Testis (tissue), 3 donors: ENCODE measurements around the gene SYNE1. TPM values are rescaled to one million over a fixed set of nuclear protein-coding genes. Genes with fewer than 3 reads are reported as not detected.

ENCODE experiments used
- DNase-seq: peaks from one replicate; pipeline ENCODE4 v3.0.0-alpha.2; 2019
- H3K27ac ChIP-seq, 2 donors: fragments of 200-600 bp; sonication (generic); one replicate each; pipeline ENCODE4 v1.5.1; 2019
- H3K27me3 ChIP-seq: fragments of 200-600 bp; sonication (generic); one replicate; pipeline ENCODE4 v1.5.1; 2019
- H3K36me3 ChIP-seq: fragments of 200-600 bp; sonication (generic); one replicate; pipeline ENCODE4 v1.5.1; 2017; ENCODE audit warnings: low read depth; ENCODE audit errors: missing control alignments
- H3K4me1 ChIP-seq: fragments of 200-600 bp; sonication (generic); one replicate; pipeline ENCODE4 v1.5.1; 2019
- H3K4me3 ChIP-seq, 2 donors: fragments of 200-600 bp; sonication (generic); one replicate each; pipeline ENCODE4 v1.5.1; 2017 to 2019
- H3K9me3 ChIP-seq: fragments of 200-600 bp; sonication (generic); one replicate; pipeline ENCODE4 v1.5.1; 2017
- POLR2A ChIP-seq: fragments of 450-650 bp; IDR thresholded peaks from one replicate; pipeline ENCODE4 v1.6.1; 2017; ENCODE audit warnings: antibody characterized with exemption, mild to moderate bottlenecking, moderate library complexity
- WGBS, 2 donors: methylation state at CpG; one replicate each; pipeline ENCODE4 v1.1.5; 2018; 5-methylcytosine and 5-hydroxymethylcytosine counted together
- intact Hi-C: fragments of 100-400 bp; cut with DNase I; formaldehyde crosslinking; loops from one replicate; pipeline ENCODE4 v1.15.1; 2023; ENCODE audit warnings: low total_unique reads
- polyA plus RNA-seq: library from polyadenylated mRNA; stranded (reverse); fragments of 350-450 nt; fragmentation: Illumina TruSeq; extraction: RNeasy Lipid Tissue Mini Kit (QIAGEN cat#74804); gene quantifications from one replicate; pipeline ENCODE4 v1.2.3, GENCODE V29; 2014; ENCODE audit warnings: low read depth, low replicate concordance; ENCODE audit not compliant: insufficient read depth
- total RNA-seq, 2 donors: library from RNA; depleted of rRNA; stranded (reverse); fragments of >200 nt; gene quantifications; one replicate each; pipeline ENCODE4 v1.2.3, GENCODE V29; 2016
- TF ChIP-seq, protein P1 (sequence below), 3 experiments: fragments of 450-650 bp in 2 of 3; fragments of 200-600 bp in 1 of 3; sonication (generic) in 1 of 3; IDR thresholded peaks; one replicate each; pipeline ENCODE4 v1.5.1; 2016 to 2019; ENCODE audit warnings: antibody characterized with exemption in 3 of 3, mild to moderate bottlenecking in 2 of 3, moderate library complexity in 1 of 3

SYNE1 gene
- total and polyA plus RNA-seq, 3 donors from 2014 or later = 57.2 to 255 (median 228) TPM

DNA sequence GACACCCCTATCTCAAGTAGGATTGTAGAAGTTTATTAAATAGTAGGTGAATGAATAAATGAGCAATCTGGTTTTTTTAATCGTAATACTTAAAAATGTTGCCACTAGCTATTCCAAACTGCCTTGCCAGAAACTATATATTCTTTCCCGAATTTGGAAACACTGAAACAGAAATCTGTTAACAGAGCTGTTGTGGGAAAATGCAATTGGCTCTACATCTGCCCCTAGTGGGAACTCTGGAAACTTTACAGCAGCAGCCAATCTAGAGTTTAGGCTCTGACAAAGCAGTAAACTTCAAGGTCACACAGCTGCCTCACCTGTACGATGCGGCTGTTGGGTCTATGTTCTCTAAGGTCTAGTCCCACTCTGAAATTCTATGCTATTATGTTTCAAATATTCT, 41.7 kb downstream of the SYNE1 start:
- Histone ChIP-seq H3K36me3 (no peaks in the 10 kb centered on the region), H3K4me1 (peaks cover 26% of the 10 kb centered on the region), H3K27ac (no peak overlapping the region), H3K27me3 (no peaks in the 10 kb centered on the region), H3K4me3 (no peak overlapping the region), H3K9me3 (no peaks in the 10 kb centered on the region)
- intact Hi-C loops = no loop called here
- TF ChIP-seq, protein P1, sequence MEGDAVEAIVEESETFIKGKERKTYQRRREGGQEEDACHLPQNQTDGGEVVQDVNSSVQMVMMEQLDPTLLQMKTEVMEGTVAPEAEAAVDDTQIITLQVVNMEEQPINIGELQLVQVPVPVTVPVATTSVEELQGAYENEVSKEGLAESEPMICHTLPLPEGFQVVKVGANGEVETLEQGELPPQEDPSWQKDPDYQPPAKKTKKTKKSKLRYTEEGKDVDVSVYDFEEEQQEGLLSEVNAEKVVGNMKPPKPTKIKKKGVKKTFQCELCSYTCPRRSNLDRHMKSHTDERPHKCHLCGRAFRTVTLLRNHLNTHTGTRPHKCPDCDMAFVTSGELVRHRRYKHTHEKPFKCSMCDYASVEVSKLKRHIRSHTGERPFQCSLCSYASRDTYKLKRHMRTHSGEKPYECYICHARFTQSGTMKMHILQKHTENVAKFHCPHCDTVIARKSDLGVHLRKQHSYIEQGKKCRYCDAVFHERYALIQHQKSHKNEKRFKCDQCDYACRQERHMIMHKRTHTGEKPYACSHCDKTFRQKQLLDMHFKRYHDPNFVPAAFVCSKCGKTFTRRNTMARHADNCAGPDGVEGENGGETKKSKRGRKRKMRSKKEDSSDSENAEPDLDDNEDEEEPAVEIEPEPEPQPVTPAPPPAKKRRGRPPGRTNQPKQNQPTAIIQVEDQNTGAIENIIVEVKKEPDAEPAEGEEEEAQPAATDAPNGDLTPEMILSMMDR (IDR thresholded peaks at IDR 0.05) = peak; percentile 24 to 67 (median 58)
- TF ChIP-seq POLR2A = no peak
- WGBS, 2 donors = 27 to 43% methylated on average over 4 of the region's 4 CpGs
- DNase-seq = no peak

GRCh38 chr6:152594701-152595100, 42.5 kb downstream of the SYNE1 start:
- Histone ChIP-seq H3K27me3 (no peaks in the 10 kb centered on the region), H3K36me3 (no peaks in the 10 kb centered on the region), H3K4me3 (no peak overlapping the region), H3K4me1 (peaks cover 18% of the 10 kb centered on the region), H3K9me3 (no peaks in the 10 kb centered on the region), H3K27ac (no peak overlapping the region)
- WGBS, 2 donors = 76 to 88% methylated on average over 1 of the region's 1 CpG
- TF ChIP-seq, protein P1 (IDR thresholded peaks at IDR 0.05) = no peak
- TF ChIP-seq POLR2A = no peak
- DNase-seq = no peak
- intact Hi-C loops = no loop called here

- H3K27ac ChIP-seq = no peak overlapping the region
- H3K9me3 ChIP-seq = no peaks in the 10 kb centered on the region
- no peaks in the 10 kb centered on the region for H3K27me3 ChIP-seq
- DNase-seq = no peak
- intact Hi-C loops = no loop called here
- WGBS, 2 donors = 65 to 71% methylated on average over 1 of the region's 1 CpG
- H3K36me3 ChIP-seq = no peaks in the 10 kb centered on the region
- TF ChIP-seq, protein P1 (IDR thresholded peaks at IDR 0.05) = no peak
- TF ChIP-seq POLR2A = no peak
- H3K4me1 ChIP-seq = no peaks in the 10 kb centered on the region
- no peak overlapping the region for H3K4me3 ChIP-seq
Observed at GRCh38 chr6:152588456-152588855, 48.7 kb downstream of the SYNE1 start.

DNA sequence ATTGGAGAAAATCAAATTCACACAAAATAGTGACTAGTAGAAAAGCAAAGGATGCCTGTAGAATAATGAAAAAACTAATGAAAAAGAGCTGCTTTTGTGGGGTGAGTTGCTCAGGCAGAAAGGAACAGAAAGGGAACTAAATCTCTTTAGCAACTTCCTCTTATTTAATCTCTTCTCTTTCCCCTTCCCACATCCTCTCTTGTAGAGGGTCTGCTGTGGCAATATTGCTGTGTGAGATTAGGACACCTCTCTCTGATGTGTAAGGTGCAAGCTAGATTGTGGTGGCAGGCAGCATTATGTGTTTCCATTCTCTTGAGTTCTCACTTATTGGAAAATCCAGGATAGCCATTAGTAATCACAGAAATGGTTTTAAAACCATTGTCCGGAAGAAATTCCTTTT, 49.7 kb downstream of the SYNE1 start:
- no peaks in the 10 kb centered on the region for H3K36me3 ChIP-seq
- no peak for DNase-seq
- H3K27ac ChIP-seq = no peak overlapping the region
- intact Hi-C loops = no loop called here
- 84 to 95% methylated on average over 1 of the region's 1 CpG for WGBS, 2 donors
- no peaks in the 10 kb centered on the region for H3K4me1 ChIP-seq
- no peaks in the 10 kb centered on the region for H3K27me3 ChIP-seq
- no peaks in the 10 kb centered on the region for H3K9me3 ChIP-seq
- no peak overlapping the region for H3K4me3 ChIP-seq
- TF ChIP-seq POLR2A = no peak
- TF ChIP-seq, protein P1 (IDR thresholded peaks at IDR 0.05) = no peak

DNA sequence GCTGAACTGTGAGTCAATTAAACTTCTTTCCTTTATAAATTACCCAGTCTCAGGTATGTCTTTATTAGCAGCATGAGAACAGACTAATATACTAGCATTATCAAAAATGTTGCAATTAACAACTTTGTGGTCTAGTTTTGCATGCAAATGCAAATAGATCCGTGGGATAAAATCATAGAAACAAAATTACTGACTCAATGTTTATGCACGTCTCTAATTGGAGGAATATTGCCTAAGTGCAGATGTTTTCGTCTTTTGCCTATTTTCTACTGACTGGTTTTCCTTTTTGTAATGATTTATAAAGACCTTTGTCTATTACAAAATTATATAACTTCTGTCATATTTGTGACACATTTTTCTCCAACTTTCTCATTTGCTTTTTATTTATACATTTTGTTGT, 51.9 kb downstream of the SYNE1 start:
- no peaks in the 10 kb centered on the region for H3K36me3 ChIP-seq
- H3K27me3 ChIP-seq = no peaks in the 10 kb centered on the region
- H3K4me1 ChIP-seq = no peaks in the 10 kb centered on the region
- no peak for TF ChIP-seq POLR2A
- TF ChIP-seq, protein P1 (IDR thresholded peaks at IDR 0.05) = no peak
- intact Hi-C loops = no loop called here
- H3K4me3 ChIP-seq = no peak overlapping the region
- no peak for DNase-seq
- no peak overlapping the region for H3K27ac ChIP-seq
- WGBS, 2 donors = 90% methylated on average over 3 of the region's 3 CpGs
- no peaks in the 10 kb centered on the region for H3K9me3 ChIP-seq
